NCI-H446 (cell line): ENCODE data around the gene IL1RAP.

Source experiments
- DNase-seq, 2 experiments: peaks; one replicate each; lab custom pipeline; 2025; lab: John Stamatoyannopoulos, UW

The IL1RAP gene

DNA sequence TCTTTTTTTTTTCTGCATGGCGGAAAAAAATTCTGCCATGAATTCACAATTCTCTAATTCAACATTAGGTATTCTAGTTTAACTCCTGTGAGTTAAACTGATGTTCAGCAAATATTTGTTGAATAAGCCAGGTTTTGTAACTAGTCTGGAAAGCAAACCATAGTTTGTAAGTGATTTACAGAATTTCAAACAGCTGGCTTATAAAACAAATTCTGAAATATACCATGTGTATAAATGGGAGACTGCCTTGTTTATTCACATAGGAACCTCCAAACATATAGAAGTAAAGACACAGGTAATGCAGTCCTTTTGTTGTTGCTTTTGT lies 101.1 kb downstream of the IL1RAP start:
- no peak for DNase-seq

DNA sequence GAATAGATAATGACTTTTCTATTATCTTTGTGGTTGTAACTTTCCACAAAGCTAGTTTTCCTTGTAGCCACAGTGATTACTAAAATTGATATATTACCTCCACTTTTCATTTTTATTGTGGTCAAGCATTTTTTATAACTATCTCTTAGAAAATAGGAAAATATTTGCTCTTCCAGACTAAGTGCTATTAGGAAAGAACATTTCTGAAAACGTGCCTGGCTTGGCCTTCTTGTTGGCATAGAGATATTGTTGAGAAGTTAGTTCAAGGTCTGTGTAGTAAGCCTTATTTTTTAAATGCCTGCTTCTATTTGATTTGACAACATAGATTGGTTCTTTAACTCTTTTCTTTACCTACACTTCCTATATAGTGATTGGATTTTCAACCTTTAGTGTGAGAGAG lies 101.7 kb downstream of the IL1RAP start:
- DNase-seq: no peak

- no peak for DNase-seq
Observed at GRCh38 chr3:190616637-190617036, 102.8 kb downstream of the IL1RAP start.

DNA sequence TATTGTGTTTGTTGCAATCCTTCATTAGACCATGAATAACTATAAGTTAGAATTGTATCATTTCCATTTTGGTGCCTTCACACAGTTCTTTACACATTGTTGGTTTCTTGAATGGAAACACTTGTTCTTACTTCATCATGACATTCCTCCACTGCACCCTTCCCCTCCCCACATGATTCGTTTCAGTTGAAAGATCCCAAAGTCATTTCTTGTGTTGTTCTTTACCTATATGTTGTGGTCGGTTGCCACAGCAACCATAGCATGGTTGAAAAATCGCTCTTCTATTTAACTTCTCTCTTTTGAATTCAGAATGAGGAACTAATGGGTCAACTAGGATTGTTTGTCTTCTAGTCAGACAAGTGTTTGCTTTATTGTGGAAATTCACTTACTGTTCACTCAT lies 103.3 kb downstream of the IL1RAP start:
- DNase-seq: no peak

- DNase-seq: no peak
Observed at GRCh38 chr3:190618330-190619030, 104.6 kb downstream of the IL1RAP start.

GRCh38 chr3:190619353-190619752 lies 105.5 kb downstream of the IL1RAP start:
- DNase-seq: no peak

GRCh38 chr3:190619761-190620160 lies 105.9 kb downstream of the IL1RAP start:
- DNase-seq: no peak

GRCh38 chr3:190620886-190621608 lies 107.2 kb downstream of the IL1RAP start:
- no peak for DNase-seq

GRCh38 chr3:190621927-190622326 lies 108.0 kb downstream of the IL1RAP start:
- DNase-seq: no peak

- no peak for DNase-seq
Observed at GRCh38 chr3:190624282-190624681, 110.4 kb downstream of the IL1RAP start.

DNA sequence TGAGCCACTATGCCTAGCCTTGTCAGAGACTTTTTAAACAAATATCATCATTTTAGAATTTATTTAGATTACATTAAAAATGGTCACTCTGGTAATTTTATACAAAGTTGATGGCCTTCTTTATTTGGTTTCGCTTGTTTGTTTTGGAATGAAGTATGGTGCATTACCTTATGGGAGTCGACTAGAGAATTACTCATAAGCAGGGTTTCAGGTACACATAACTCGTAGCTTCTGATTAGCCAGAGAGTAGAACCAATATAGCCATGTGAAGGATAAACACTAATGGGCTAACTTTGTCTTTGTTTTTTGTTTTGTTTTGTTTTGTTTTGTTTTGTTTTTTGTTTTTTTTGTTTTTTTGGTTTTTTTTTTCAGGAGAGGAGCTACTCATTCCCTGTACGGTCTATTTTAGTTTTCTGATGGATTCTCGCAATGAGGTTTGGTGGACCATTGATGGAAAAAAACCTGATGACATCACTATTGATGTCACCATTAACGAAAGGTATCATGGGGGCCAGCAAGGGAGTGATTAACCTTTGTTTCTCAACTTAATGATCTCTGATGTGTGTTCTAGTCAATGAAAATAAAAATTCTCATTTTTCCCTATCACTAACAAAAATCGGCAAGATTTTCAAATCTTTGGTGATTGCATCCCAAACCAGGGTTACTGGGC lies 113.2 kb downstream of the IL1RAP start:
- no peak for DNase-seq

DNA sequence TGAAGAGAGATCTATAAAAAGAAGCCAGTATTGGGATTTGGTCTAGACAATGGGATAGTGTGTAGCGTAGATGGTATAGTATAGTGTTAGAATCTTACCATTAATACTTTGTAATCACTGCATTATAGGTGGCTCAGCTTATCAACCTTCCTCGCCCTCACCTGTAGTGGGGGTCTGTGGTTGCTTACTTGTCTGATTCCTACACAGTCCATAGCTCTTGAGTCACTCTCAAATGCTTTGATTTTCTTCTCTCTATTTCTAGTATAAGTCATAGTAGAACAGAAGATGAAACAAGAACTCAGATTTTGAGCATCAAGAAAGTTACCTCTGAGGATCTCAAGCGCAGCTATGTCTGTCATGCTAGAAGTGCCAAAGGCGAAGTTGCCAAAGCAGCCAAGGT lies 115.2 kb downstream of the IL1RAP start:
- no peak for DNase-seq

DNA sequence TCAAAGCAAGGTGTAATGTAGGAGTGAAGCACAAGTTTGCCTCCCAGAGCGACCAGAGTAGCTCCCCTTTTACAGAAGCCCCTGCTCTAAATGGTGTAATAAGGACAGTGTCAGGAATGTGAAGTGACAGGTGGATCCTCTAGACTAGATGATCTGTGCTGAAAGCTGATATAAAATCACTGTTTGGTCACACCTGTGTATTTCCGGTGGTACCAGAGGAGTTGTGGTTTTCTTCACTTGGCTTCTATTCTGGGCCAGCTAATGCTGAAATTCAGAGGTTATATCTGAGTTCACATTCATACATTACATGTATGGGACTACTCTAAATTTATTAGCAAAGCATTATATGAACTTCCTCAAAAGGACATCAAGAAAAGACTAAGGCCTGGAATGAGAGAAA lies 117.4 kb downstream of the IL1RAP start:
- DNase-seq: no peak

DNA sequence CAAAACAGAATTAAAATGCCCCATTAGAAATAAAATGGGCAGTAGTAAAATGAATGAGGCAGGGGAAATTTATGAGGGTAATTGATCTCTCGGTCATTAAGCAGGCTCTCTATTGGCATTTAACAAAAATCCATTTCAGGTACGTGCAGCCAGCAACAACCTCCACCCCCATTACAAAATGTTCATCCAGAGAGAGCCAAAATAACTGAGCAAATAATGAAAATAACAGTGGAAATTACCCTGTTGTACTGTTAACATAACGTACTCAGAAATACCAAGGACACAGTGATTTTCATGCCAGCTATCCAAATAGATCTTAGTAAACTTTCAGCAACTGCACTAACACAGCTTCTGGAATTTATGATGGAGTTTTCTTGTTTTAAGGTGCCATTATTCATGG lies 127.7 kb downstream of the IL1RAP start:
- DNase-seq: no peak

DNA sequence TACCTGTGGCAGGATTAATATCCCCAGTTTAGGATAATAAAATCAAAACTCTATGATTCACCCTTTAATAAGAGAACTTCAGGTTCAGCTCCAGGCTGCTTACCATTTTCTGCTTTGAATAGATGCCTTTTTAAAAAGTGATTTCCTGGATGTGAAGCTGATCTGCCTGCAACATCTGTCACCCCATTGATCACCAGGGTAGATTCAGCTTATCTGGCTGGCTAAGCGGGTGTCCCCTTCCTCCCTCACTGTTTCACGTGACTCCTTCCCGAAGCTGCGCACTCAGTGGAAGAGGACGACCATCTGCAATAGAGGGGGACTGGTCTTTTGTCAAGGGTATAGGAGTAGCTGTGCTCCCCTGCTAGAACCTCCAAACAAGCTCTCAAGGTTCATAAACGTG lies 128.1 kb downstream of the IL1RAP start:
- DNase-seq: no peak

- DNase-seq: no peak
Observed at GRCh38 chr3:190644035-190644434, 130.2 kb downstream of the IL1RAP start.

GRCh38 chr3:190644766-190645165 lies 130.9 kb downstream of the IL1RAP start:
- DNase-seq: no peak

- no peak for DNase-seq
Observed at GRCh38 chr3:190645932-190646460, 132.1 kb downstream of the IL1RAP start.

GRCh38 chr3:190646996-190647395 lies 133.1 kb downstream of the IL1RAP start:
- no peak for DNase-seq

DNA sequence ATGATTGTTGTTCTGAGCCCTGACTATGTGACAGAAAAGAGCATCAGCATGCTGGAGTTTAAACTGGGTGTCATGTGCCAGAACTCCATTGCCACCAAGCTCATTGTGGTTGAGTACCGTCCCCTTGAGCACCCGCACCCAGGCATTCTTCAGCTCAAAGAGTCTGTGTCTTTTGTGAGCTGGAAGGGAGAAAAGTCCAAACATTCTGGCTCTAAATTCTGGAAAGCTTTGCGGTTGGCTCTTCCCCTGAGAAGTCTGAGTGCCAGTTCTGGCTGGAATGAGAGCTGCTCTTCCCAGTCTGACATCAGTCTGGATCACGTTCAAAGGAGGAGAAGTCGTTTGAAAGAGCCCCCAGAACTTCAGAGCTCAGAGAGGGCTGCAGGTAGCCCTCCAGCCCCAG lies 142.0 kb downstream of the IL1RAP start:
- no peak for DNase-seq

GRCh38 chr3:190658106-190658505 lies 144.2 kb downstream of the IL1RAP start:
- no peak for DNase-seq

DNA sequence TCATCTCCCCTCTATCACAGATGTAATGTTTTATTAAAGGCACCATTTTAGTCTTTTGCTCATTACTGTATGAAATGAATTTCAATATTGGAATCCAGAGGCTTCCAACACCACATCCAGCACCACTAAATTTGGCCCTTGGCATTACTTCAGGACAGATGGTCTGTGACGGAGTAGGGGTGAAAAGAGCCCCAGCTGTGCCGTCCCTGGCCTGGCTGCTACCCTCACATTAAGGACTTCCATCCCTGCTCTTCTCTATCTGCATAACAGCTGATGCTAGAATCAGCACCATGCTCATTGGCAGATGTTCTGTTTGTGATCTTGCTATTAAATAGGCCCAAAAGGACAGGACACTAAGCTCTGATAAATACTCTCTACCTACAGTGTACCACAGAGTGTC lies 152.9 kb downstream of the IL1RAP start:
- DNase-seq: no peak

- no peak for DNase-seq
Observed at GRCh38 chr3:190671658-190672057, 157.8 kb downstream of the IL1RAP start.
